Caco-2 (cell line): ENCODE data around the gene NECTIN1. TPM values are rescaled to one million over a fixed set of nuclear protein-coding genes. Genes with fewer than 3 reads are reported as not detected.

ENCODE experiments used
- BruUV-seq: library from RNA; stranded (reverse); fragments of 400-500 nt; replicated peaks from 2 replicates; lab custom pipeline; 2021; lab: Mats Ljungman, UMichigan
- CTCF ChIA-PET: fragments of 300-600 bp; sonication (Branson Sonifier 250); formaldehyde crosslinking; loops from one replicate; lab custom pipeline; 2022; ENCODE audit warnings: antibody characterized with exemption; lab: Charles Lee
- POLR2A ChIA-PET: fragments of 300-600 bp; sonication (Branson Sonifier 250); formaldehyde crosslinking; loops from one replicate; lab custom pipeline; 2022; ENCODE audit warnings: antibody characterized with exemption; lab: Charles Lee
- DNase-seq, 2 experiments: peaks; one replicate each; pipeline versions ENCODE4 v3.0.0 to v3.0.0-alpha.2; 2020 to 2022
- H3K27me3 ChIP-seq: replicated peaks from 2 replicates; pipeline ENCODE4 v1.6.0; 2011; ENCODE audit warnings: low read length; ENCODE audit not compliant: control insufficient read depth, insufficient read depth
- H3K36me3 ChIP-seq: 2 replicates; pipeline ENCODE4 v1.5.1; 2011; ENCODE audit warnings: low read length; ENCODE audit not compliant: control insufficient read depth, insufficient read depth
- H3K4me1 ChIP-seq: fragments of 250-450 bp; sonication (Bioruptor Pico); 2 replicates; pipeline ENCODE4 v1.5.1; 2020; ENCODE audit warnings: mild to moderate bottlenecking
- H3K4me3 ChIP-seq: 2 replicates; pipeline ENCODE4 v1.5.1; 2011; ENCODE audit warnings: low read depth, mild to moderate bottlenecking, control low read depth, low read length
- H3K9me3 ChIP-seq: fragments of 250-450 bp; sonication (Bioruptor Pico); 2 replicates; pipeline ENCODE4 v1.5.1; 2020; ENCODE audit warnings: mild to moderate bottlenecking, moderate library complexity
- H3K27ac Mint-ChIP-seq: one replicate; pipeline ENCODE4 v1.8.0; 2022; ENCODE audit warnings: mixed read lengths; ENCODE audit not compliant: unreplicated experiment
- H3K27me3 Mint-ChIP-seq: one replicate; pipeline ENCODE4 v1.8.0; 2022; ENCODE audit warnings: mixed read lengths; ENCODE audit not compliant: insufficient read depth, unreplicated experiment
- H3K36me3 Mint-ChIP-seq: one replicate; pipeline ENCODE4 v1.8.0; 2022; ENCODE audit warnings: mild to moderate bottlenecking, mixed read lengths; ENCODE audit not compliant: insufficient read depth, unreplicated experiment
- H3K4me1 Mint-ChIP-seq: one replicate; pipeline ENCODE4 v1.8.0; 2022; ENCODE audit warnings: low read depth, mixed read lengths; ENCODE audit not compliant: unreplicated experiment
- H3K4me3 Mint-ChIP-seq: one replicate; pipeline ENCODE4 v1.8.0; 2022; ENCODE audit warnings: mild to moderate bottlenecking, moderate library complexity, mixed read lengths; ENCODE audit not compliant: unreplicated experiment
- H3K9me3 Mint-ChIP-seq: one replicate; pipeline ENCODE4 v1.8.0; 2022; ENCODE audit warnings: mixed read lengths; ENCODE audit not compliant: unreplicated experiment
- CTCF ChIP-seq, 2 experiments: fragments of 200-600 bp in 1 of 2; IDR thresholded peaks; 1 replicate in 1 of 2; 2 replicates in 1 of 2; pipeline versions ENCODE4 v1.5.1 to v1.8.0; 2011 to 2022; ENCODE audit warnings: antibody characterized with exemption in 1 of 2, control low read depth in 1 of 2, inconsistent platforms in 1 of 2, low read depth in 1 of 2, low read length in 1 of 2, mild to moderate bottlenecking in 1 of 2, moderate library complexity in 1 of 2; ENCODE audit not compliant: insufficient read depth in 1 of 2, severe bottlenecking in 1 of 2, unreplicated experiment in 1 of 2
- intact Hi-C: fragments of 100-400 bp; cut with micrococcal nuclease; formaldehyde crosslinking; loops from one replicate; pipeline ENCODE4 v1.10.0; 2022; ENCODE audit not compliant: unreplicated experiment
- total RNA-seq: library from RNA; stranded (reverse); gene quantifications from 2 replicates; pipeline ENCODE4 v1.2.3, GENCODE V29; 2022

NECTIN1 gene
- total RNA-seq, 1 experiment from 2014 or later = 60.1 TPM

GRCh38 chr11:119729581-119729927 lies 554 bp upstream of the NECTIN1 start:
- Histone ChIP-seq H3K27me3 (no peaks in the 10 kb centered on the region), H3K9me3 (no peaks in the 10 kb centered on the region), H3K4me1 (peaks cover 18% of the 10 kb centered on the region), H3K4me3 (peak overlapping the region; percentile 87), H3K36me3 (0 out of 2 replicates have a peak, but pooled peaks cover 1% of the 10 kb centered on the region)
- peaks cover 6% of the 10 kb centered on the region for H3K36me3 Mint-ChIP-seq
- peaks cover 15% of the 10 kb centered on the region for H3K4me1 Mint-ChIP-seq
- peaks cover 5% of the 10 kb centered on the region for H3K27me3 Mint-ChIP-seq
- CTCF ChIA-PET = interaction anchor here (0.5 to 3.0 kb wide), 45 partner anchors 8 to 594 kb away, joined by 3 to 48 read pairs (median 6); no protein-coding TSS in a partner anchor
- H3K9me3 Mint-ChIP-seq = no peaks in the 10 kb centered on the region
- no peak for TF ChIP-seq CTCF (IDR thresholded peaks at IDR 0.05; ENCODE audit: insufficient read depth in 1 of 2, low read depth in 1 of 2, low read length in 1 of 2, severe bottlenecking in 1 of 2, unreplicated experiment in 1 of 2)
- intact Hi-C loops = loop anchor here (1.0 to 5.0 kb wide), 8 partner anchors 35 to 379 kb away; no protein-coding TSS in a partner anchor
- no TSS peak for BruUV-seq
- POLR2A ChIA-PET = interaction anchor here (0.6 to 1.4 kb wide), 5 partner anchors 10 to 133 kb away, joined by 3 to 6 read pairs (median 3); no protein-coding TSS in a partner anchor
- H3K27ac Mint-ChIP-seq = no peak overlapping the region
- no peak for DNase-seq
- H3K4me3 Mint-ChIP-seq = peak overlapping the region; percentile 89

GRCh38 chr11:119728211-119728626 lies 781 bp downstream of the NECTIN1 start:
- peaks cover 6% of the 10 kb centered on the region for H3K36me3 Mint-ChIP-seq
- H3K27ac Mint-ChIP-seq = peak overlapping the region; percentile 15
- ChIA-PET POLR2A (no interaction called here), CTCF (interaction anchor here (2.1 to 3.0 kb wide), 2 partner anchors 15 to 26 kb away, joined by 11 to 40 read pairs; no protein-coding TSS in a partner anchor)
- H3K36me3 ChIP-seq = 0 out of 2 replicates have a peak, but pooled peaks cover 1% of the 10 kb centered on the region
- peaks cover 29% of the 10 kb centered on the region for H3K4me1 Mint-ChIP-seq
- H3K27me3 ChIP-seq = no peaks in the 10 kb centered on the region
- no peaks in the 10 kb centered on the region for H3K9me3 ChIP-seq
- no peaks in the 10 kb centered on the region for H3K27me3 Mint-ChIP-seq
- no TSS peak for BruUV-seq
- intact Hi-C loops = loop anchor here (5.0 kb wide), 1 partner anchor 46 kb away; no protein-coding TSS in a partner anchor
- TF ChIP-seq CTCF (IDR thresholded peaks at IDR 0.05; ENCODE audit: insufficient read depth in 1 of 2, low read depth in 1 of 2, low read length in 1 of 2, severe bottlenecking in 1 of 2, unreplicated experiment in 1 of 2) = no peak
- H3K4me3 Mint-ChIP-seq = peak overlapping the region; percentile 89
- H3K9me3 Mint-ChIP-seq = no peaks in the 10 kb centered on the region
- H3K4me1 ChIP-seq = peaks cover 32% of the 10 kb centered on the region
- DNase-seq = peak; percentile 48 to 49
- H3K4me3 ChIP-seq = peak overlapping the region; percentile 87

DNA sequence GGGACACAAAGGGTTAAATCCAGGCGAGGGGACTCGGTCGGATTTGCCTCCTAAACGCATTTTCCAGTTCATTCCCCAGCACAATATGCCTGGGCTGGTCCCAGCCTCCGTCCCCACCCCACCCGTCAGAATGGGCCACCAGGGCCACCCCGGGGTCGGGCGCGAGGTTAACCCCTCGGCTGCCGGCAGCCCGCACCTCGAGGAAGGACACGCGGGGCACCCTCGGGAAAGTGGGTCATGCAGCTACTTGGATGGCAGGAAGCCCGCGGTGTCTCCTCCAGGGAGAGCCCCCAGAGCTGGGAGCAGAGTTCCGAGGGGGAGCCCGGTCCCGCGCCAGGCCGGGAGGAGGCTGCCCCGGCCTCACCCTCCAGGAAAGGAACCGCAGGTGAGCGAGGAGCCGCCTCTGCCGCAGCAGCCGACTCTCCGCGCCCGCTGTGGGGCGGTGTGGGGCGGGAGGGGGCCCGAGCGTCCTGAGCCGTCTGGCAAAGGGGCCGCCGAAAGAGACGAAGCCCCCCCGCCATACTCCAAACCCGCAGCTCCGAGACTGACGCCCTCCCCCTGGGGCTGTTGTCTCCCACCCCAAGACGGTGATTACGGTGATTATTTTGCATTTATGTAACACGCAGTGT lies 1.4 kb downstream of the NECTIN1 start:
- Mint-ChIP-seq H3K4me3 (peak overlapping the region; percentile 89), H3K9me3 (no peaks in the 10 kb centered on the region), H3K36me3 (peaks cover 6% of the 10 kb centered on the region), H3K27me3 (no peaks in the 10 kb centered on the region), H3K4me1 (peaks cover 29% of the 10 kb centered on the region), H3K27ac (peak overlapping the region; percentile 15)
- Histone ChIP-seq H3K4me3 (peak overlapping the region; percentile 87), H3K27me3 (no peaks in the 10 kb centered on the region), H3K4me1 (peaks cover 32% of the 10 kb centered on the region), H3K36me3 (0 out of 2 replicates have a peak, but pooled peaks cover 1% of the 10 kb centered on the region), H3K9me3 (no peaks in the 10 kb centered on the region)
- CTCF ChIA-PET = interaction anchor here (0.7 to 3.0 kb wide), 7 partner anchors 11 to 266 kb away, joined by 3 to 40 read pairs (median 3); no protein-coding TSS in a partner anchor
- intact Hi-C loops = loop anchor here (1.0 to 5.0 kb wide), 2 partner anchors 14 to 45 kb away; no protein-coding TSS in a partner anchor
- peak; percentile 39 to 76 for TF ChIP-seq CTCF (IDR thresholded peaks at IDR 0.05; ENCODE audit: insufficient read depth in 1 of 2, low read depth in 1 of 2, low read length in 1 of 2, severe bottlenecking in 1 of 2, unreplicated experiment in 1 of 2)
- peak; percentile 79 to 83 for DNase-seq
- POLR2A ChIA-PET = no interaction called here
- TSS peak; percentile 22 for BruUV-seq
